HCT116 (cell line): Measurements from ENCODE around the gene EYA3. TPM values are rescaled to one million over a fixed set of nuclear protein-coding genes. Genes with fewer than 3 reads are reported as not detected.
A peak's percentile ranks its signal among the peaks of the same experiment; 100 is the strongest.

Source experiments
- ATAC-seq: fragments of 200-7000 bp; cut with Tn5 transposase; 2 replicates; pipeline ENCODE4 v1.9.1; 2020; ENCODE audit warnings: mild to moderate bottlenecking, moderate library complexity
- BruUV-seq: library from RNA; stranded (reverse); fragments of 400-500 nt; replicated peaks from 2 replicates; lab custom pipeline; 2021; lab: Mats Ljungman, UMichigan
- CTCF ChIA-PET: fragments of 300-600 bp; sonication (Branson Sonifier 250); formaldehyde crosslinking; loops from one replicate; lab custom pipeline; 2021; ENCODE audit warnings: antibody characterized with exemption; lab: Charles Lee
- POLR2A ChIA-PET: fragments of 300-600, 350-600 bp; sonication (Branson Sonifier 250); formaldehyde crosslinking; loops from one replicate; lab custom pipeline; 2021; ENCODE audit warnings: antibody characterized with exemption; lab: Charles Lee
- RAD21 ChIA-PET, 2 experiments: fragments of 300-600 bp; sonication (Branson Sonifier 250); formaldehyde crosslinking; loops; one replicate each; lab custom pipeline; 2023; ENCODE audit warnings: low total read pairs in 2 of 2; ENCODE audit not compliant: uncharacterized antibody in 2 of 2, unreplicated experiment in 2 of 2, low non-redundant PET in 1 of 2; lab: Charles Lee
- DNase-seq: peaks from one replicate; pipeline ENCODE4 v3.0.0-alpha.2; 2010; ENCODE audit warnings: low read depth, low spot score
- H2AFZ ChIP-seq: fragments of 200-600 bp; shearing (Covaris generic), sonication (generic); 2 replicates; pipeline ENCODE4 v1.6.1; 2017; ENCODE audit warnings: low read depth, mixed run types, mixed read lengths, antibody characterized with exemption, low read length; ENCODE audit not compliant: poor library complexity, severe bottlenecking
- H3K27ac ChIP-seq: 2 replicates; pipeline ENCODE4 v1.5.1; 2012; ENCODE audit warnings: low read depth, low read length
- H3K27me3 ChIP-seq: fragments of 200-600 bp; sonication (generic); 2 replicates; pipeline ENCODE4 v1.6.1; 2016; ENCODE audit warnings: mixed run types, low read length, mixed read lengths; ENCODE audit not compliant: insufficient read depth
- H3K36me3 ChIP-seq, 2 experiments: fragments of 200-500 bp in 1 of 2; fragments of 200-600 bp in 1 of 2; sonication (Bioruptor generic) in 1 of 2; sonication (generic) in 1 of 2; 2 replicates each; pipeline versions ENCODE4 v1.5.1 to v1.6.1; 2014 to 2016; ENCODE audit warnings: low read length in 2 of 2, inconsistent platforms in 1 of 2, mixed read lengths in 1 of 2, mixed run types in 1 of 2; ENCODE audit not compliant: insufficient read depth in 2 of 2, control insufficient read depth in 1 of 2
- H3K4me1 ChIP-seq, 2 experiments: fragments of 200-600 bp in 1 of 2; sonication (generic) in 1 of 2; 2 replicates each; pipeline versions ENCODE4 v1.5.1 to v1.6.1; 2012 to 2017; ENCODE audit warnings: low read length in 2 of 2, inconsistent platforms in 1 of 2, mild to moderate bottlenecking in 1 of 2, mixed read lengths in 1 of 2, mixed run types in 1 of 2, moderate library complexity in 1 of 2; ENCODE audit not compliant: insufficient read depth in 2 of 2, control insufficient read depth in 1 of 2
- H3K4me2 ChIP-seq: fragments of 200-600 bp; sonication (generic); 2 replicates; pipeline ENCODE4 v1.6.1; 2017; ENCODE audit warnings: mixed run types, low read length, mixed read lengths
- H3K4me3 ChIP-seq, 2 experiments: fragments of 200-600 bp in 1 of 2; sonication (generic) in 1 of 2; replicated peaks in 1 of 2; 2 replicates each; pipeline ENCODE4 v1.5.1; 2011 to 2016; ENCODE audit warnings: low read length in 2 of 2, control low read depth in 1 of 2, low read depth in 1 of 2, mild to moderate bottlenecking in 1 of 2, mixed read lengths in 1 of 2, mixed run types in 1 of 2
- H3K79me2 ChIP-seq: fragments of 200-600 bp; sonication (generic); 2 replicates; pipeline ENCODE4 v1.6.1; 2017; ENCODE audit warnings: mild to moderate bottlenecking, mixed run types, low read length, moderate library complexity, mixed read lengths; ENCODE audit not compliant: insufficient read depth
- H3K9ac ChIP-seq: fragments of 200-600 bp; sonication (generic); 2 replicates; pipeline ENCODE4 v1.6.1; 2016; ENCODE audit warnings: low read length, mixed read lengths
- H3K9me2 ChIP-seq: fragments of 200-600 bp; sonication (generic), shearing (Covaris generic); 2 replicates; pipeline ENCODE4 v1.6.1; 2017; ENCODE audit warnings: mixed run types, mild to moderate bottlenecking, moderate library complexity; ENCODE audit not compliant: insufficient read depth
- H3K9me3 ChIP-seq, 2 experiments: fragments of 200-500 bp in 1 of 2; fragments of 200-600 bp in 1 of 2; sonication (Bioruptor generic) in 1 of 2; sonication (generic) in 1 of 2; 2 replicates each; pipeline ENCODE4 v1.6.1; 2014 to 2017; ENCODE audit warnings: low read length in 2 of 2, mixed read lengths in 2 of 2, inconsistent platforms in 1 of 2, low read depth in 1 of 2, mild to moderate bottlenecking in 1 of 2, mixed run types in 1 of 2, moderate library complexity in 1 of 2; ENCODE audit not compliant: control insufficient read depth in 1 of 2, insufficient read depth in 1 of 2
- H4K20me1 ChIP-seq: fragments of 200-600 bp; sonication (generic), shearing (Covaris generic); 2 replicates; pipeline ENCODE4 v1.6.1; 2017; ENCODE audit warnings: mixed run types, mild to moderate bottlenecking, moderate library complexity; ENCODE audit not compliant: insufficient read depth
- CBX3 ChIP-seq: IDR thresholded peaks from 2 replicates; pipeline ENCODE4 v1.6.1; 2012; ENCODE audit warnings: low read depth
- EGR1 ChIP-seq: IDR thresholded peaks from 2 replicates; pipeline ENCODE4 v1.6.1; 2012; ENCODE audit warnings: low read depth
- ELF1 ChIP-seq: IDR thresholded peaks from 2 replicates; pipeline ENCODE4 v1.6.1; 2012; ENCODE audit warnings: low read depth, borderline replicate concordance
- EZH2 ChIP-seq: fragments of 200-600 bp; sonication (generic); IDR thresholded peaks from 2 replicates; pipeline ENCODE4 v1.6.1; 2017; ENCODE audit warnings: antibody characterized with exemption, mixed run types
- FOSL1 ChIP-seq: IDR thresholded peaks from 2 replicates; pipeline ENCODE4 v1.6.1; 2012; ENCODE audit warnings: low read depth
- JUND ChIP-seq: IDR thresholded peaks from 2 replicates; pipeline ENCODE4 v1.6.1; 2012
- MAX ChIP-seq: IDR thresholded peaks from 2 replicates; pipeline ENCODE4 v1.6.1; 2012
- POLR2AphosphoS5 ChIP-seq: IDR thresholded peaks from 2 replicates; pipeline ENCODE4 v1.6.1; 2011; ENCODE audit warnings: mild to moderate bottlenecking, low read depth, low read length, moderate library complexity
- RAD21 ChIP-seq: IDR thresholded peaks from 2 replicates; pipeline ENCODE4 v1.6.1; 2012; ENCODE audit warnings: low read depth, mild to moderate bottlenecking
- REST ChIP-seq: IDR thresholded peaks from 2 replicates; pipeline ENCODE4 v1.6.1; 2012; ENCODE audit warnings: low read depth
- SIN3A ChIP-seq: IDR thresholded peaks from 2 replicates; pipeline ENCODE4 v1.6.1; 2012; ENCODE audit warnings: low read depth
- SP1 ChIP-seq: IDR thresholded peaks from 2 replicates; pipeline ENCODE4 v1.6.1; 2012; ENCODE audit warnings: low read depth
- TCF7L2 ChIP-seq: IDR thresholded peaks from 2 replicates; pipeline ENCODE4 v1.7.0; 2011; ENCODE audit warnings: borderline replicate concordance, inconsistent platforms; ENCODE audit not compliant: insufficient read depth, insufficient read length; ENCODE audit errors: extremely low read depth
- ZBTB33 ChIP-seq: IDR thresholded peaks from 2 replicates; pipeline ENCODE4 v1.6.1; 2011; ENCODE audit warnings: mild to moderate bottlenecking, low read length, moderate library complexity; ENCODE audit not compliant: insufficient replicate concordance; ENCODE audit errors: extremely low read depth
- ZFX ChIP-seq: fragments of 450-650 bp; IDR thresholded peaks from 2 replicates; pipeline ENCODE4 v1.6.1; 2017
- intact Hi-C: fragments of 100-400 bp; cut with micrococcal nuclease; formaldehyde crosslinking; loops from 2 replicates; pipeline ENCODE4 v1.10.0; 2022
- total RNA-seq: library from RNA; stranded (reverse); gene quantifications from one replicate; pipeline ENCODE4 v1.2.1, GENCODE V29; 2021; ENCODE audit not compliant: unreplicated experiment

EYA3 gene
- total RNA-seq, 1 experiment from 2014 or later, result 25.9 TPM

GRCh38 chr1:28112388-28113241 lies 24.2 kb upstream of the EYA3 start (continued):
- TF ChIP-seq REST, result no peak
- TF ChIP-seq ZBTB33, result no peak
- TF ChIP-seq SP1, result peak; percentile 26

GRCh38 chr1:28111157-28111556 lies 22.7 kb upstream of the EYA3 start:
- H3K4me1 ChIP-seq, result peaks cover 0 to 11% of the 10 kb centered on the region in 2 experiments; a peak in 2 of 4 replicates
- no peak overlapping the region for H3K4me2 ChIP-seq
- CTCF ChIA-PET, result no interaction called here
- no peaks in the 10 kb centered on the region for H3K27me3 ChIP-seq
- no peak for DNase-seq
- no peak overlapping the region for H3K4me3 ChIP-seq
- no peak overlapping the region for H2AFZ ChIP-seq
- no peak for TF ChIP-seq ZFX
- no peak for TF ChIP-seq CBX3
- TF ChIP-seq EZH2, result no peak
- TF ChIP-seq MAX, result no peak
- no peak for TF ChIP-seq TCF7L2
- no peak for TF ChIP-seq JUND
- TF ChIP-seq SIN3A, result no peak
- no peak for TF ChIP-seq POLR2AphosphoS5
- no peak for TF ChIP-seq ELF1
- TF ChIP-seq RAD21, result no peak
- TF ChIP-seq ZBTB33, result no peak
- TF ChIP-seq FOSL1, result no peak
- TF ChIP-seq EGR1, result no peak
- ATAC-seq, result no peak
- no TSS peak for BruUV-seq
- H3K9me2 ChIP-seq, result no peaks in the 10 kb centered on the region
- RAD21 ChIA-PET, result no interaction called here
- H3K27ac ChIP-seq, result no peak overlapping the region
- no peaks in the 10 kb centered on the region for H4K20me1 ChIP-seq
- no peaks in the 10 kb centered on the region for H3K9me3 ChIP-seq
- H3K79me2 ChIP-seq, result no peaks in the 10 kb centered on the region
- POLR2A ChIA-PET, result no interaction called here
- no peaks in the 10 kb centered on the region for H3K36me3 ChIP-seq
- intact Hi-C loops, result no loop called here
- no peak overlapping the region for H3K9ac ChIP-seq
